GM08714 (cell line): Measurements from ENCODE around the gene THRA.

Experiments used
- H3K4me3 ChIP-seq: fragments of 200-500 bp; sonication (Bioruptor generic); 2 replicates; pipeline ENCODE4 v1.5.1; 2014; ENCODE audit warnings: mild to moderate bottlenecking, low read length, inconsistent platforms
- ZNF274 ChIP-seq: IDR thresholded peaks from 2 replicates; pipeline ENCODE4 v1.6.1; 2012; ENCODE audit warnings: mild to moderate bottlenecking, low read depth, low read length

Gene THRA

DNA sequence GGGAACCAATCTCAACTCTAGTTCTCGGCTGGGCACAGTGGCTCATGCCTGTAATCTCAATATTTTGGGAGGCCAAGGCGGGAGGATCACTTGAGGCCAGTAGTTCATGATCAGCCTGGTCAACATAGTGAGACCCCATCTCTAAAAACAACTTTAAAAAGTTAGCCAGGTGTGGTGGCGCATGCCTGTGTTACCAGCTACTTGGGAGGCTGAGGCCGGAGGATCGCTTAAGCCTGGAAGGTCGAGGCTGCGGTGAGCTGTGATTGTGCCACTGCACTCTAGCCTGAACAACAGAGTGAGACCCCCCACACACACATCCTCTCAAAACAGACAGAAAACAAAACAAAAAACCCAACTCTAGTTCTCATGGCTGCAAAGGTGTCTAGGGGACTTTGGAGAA, 4.9 kb downstream of the THRA start:
- H3K4me3 ChIP-seq = no peak overlapping the region
- TF ChIP-seq ZNF274 = no peak

DNA sequence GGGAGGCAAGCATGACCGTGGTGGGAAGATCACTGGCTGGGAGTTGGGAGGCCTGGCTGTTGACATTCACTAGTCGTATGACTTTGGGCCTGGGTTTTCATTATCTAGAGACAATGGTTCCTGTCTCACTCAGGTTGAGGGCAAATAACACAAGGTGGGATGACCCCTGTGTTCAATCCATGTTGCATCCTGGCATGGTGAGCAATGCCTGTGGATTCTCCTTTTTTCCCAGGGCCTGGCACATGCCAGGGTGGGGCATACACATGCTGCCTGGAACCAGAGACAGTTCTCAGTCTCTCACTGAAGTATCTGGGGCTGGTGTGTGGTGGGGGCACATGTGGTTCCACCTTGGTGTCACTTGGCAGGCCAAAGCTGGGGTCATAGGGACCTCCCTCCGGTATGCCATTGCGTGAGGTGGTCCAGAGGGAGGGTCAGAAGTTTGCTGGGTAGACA, 5.4 kb downstream of the THRA start:
- H3K4me3 ChIP-seq = no peak overlapping the region
- TF ChIP-seq ZNF274 = no peak

DNA sequence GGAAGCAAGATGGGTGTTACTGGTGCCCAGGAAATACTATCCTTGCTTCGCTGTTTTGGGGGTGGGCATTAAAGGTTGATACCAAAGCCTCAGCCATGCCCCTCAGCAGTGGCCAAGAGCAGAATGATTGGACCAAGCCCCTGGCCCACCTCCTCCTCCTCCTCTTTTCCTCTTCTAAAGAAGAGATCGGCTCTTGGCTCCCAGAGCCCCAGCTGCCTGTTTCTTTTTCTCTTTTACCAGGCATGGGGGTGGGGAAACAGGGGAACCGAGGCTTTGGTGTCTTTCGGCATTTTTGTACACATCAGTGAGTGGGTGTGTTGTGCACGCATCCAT, 5.8 kb downstream of the THRA start:
- peak overlapping the region; percentile 3; the same call in 1 of the 2 replicates for H3K4me3 ChIP-seq
- no peak for TF ChIP-seq ZNF274

DNA sequence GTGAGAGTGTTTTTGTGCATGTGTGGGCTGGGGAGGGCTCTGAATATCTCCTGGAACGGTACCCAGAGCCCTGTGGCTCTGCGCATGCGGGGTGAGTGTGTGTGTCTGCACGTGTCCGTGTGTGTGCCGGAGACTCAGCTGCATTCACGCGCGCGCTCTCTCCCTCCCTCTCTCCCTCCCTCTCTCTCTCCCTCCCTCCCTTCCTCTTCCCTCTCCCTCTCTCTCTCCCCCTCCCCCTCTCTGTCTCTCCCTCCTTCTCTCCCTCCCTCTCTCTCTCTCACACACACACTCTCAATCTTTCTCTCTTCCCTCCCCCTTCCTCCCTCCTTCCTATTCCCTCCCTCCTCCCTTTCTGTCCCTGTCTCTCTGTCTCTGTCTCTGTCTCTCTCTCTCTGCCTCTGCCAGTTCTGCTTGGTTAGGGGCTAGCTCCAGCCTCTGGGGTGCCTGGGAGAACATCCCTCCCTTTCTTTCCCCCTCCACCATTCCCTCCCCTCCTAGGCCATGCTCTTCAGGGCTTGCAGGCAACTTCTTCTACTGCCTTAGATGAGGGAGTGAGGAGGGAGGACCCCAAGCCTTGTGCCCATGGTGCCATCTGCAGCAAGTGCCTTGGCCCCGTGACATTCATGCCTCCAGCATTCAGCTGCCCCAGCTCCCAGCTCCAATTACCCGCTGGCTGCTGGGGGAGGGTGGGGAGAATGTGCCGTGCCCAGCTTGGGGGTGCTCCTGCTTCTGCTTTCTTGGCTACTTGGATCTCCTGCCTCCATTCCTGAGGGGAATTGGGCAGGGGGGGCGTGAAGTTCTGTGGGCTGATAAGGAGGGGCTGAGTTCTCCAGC, 6.4 kb downstream of the THRA start:
- H3K4me3 ChIP-seq = peak overlapping the region; percentile 3; the same call in 1 of the 2 replicates
- no peak for TF ChIP-seq ZNF274

DNA sequence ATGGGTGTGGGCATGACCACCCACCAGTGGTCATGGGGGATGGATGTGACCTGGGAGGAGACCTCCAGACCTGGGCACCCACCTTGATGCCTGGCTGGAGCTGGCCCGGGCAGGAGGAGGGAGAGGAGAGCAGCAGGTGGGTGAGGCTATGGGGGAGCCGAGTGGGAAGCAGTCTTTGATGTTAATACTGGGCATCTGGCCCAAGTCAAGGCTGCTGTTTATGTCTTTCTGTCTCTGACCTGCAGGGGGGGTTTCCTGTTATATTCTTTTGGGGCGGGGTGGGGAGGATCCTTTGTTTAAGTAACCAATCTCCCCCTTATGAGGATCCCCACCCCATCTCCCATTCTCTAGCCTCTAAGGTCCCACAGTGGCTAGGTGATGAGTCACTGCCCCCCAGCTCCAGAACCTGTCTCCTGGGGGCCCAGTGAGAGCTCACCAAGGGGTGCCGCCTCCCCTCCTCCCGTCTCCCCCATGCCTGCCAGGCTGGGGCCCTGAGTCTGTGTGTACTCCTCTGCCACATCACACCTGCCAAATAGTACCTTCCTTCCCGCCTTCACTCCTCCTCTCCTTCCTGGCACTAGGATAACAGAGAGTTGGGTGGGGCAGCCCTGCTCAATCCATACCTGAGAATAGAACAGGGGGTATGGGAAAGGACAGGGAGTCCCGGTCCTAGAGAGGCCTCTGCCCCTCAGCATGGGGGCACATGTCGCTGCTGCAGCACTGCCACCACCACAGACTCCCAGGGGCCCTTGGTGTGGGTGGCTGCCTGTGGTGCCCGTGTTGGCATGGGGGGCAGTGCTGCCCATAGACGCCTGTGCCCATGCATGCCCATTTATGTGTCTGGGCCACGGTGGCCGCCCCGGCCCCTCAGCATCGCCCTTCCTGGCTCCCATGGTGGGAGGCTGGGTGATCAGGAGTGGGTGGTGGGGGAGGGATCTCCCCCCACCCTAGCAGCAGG, 7.3 kb downstream of the THRA start:
- no peak for TF ChIP-seq ZNF274
- no peak overlapping the region for H3K4me3 ChIP-seq

DNA sequence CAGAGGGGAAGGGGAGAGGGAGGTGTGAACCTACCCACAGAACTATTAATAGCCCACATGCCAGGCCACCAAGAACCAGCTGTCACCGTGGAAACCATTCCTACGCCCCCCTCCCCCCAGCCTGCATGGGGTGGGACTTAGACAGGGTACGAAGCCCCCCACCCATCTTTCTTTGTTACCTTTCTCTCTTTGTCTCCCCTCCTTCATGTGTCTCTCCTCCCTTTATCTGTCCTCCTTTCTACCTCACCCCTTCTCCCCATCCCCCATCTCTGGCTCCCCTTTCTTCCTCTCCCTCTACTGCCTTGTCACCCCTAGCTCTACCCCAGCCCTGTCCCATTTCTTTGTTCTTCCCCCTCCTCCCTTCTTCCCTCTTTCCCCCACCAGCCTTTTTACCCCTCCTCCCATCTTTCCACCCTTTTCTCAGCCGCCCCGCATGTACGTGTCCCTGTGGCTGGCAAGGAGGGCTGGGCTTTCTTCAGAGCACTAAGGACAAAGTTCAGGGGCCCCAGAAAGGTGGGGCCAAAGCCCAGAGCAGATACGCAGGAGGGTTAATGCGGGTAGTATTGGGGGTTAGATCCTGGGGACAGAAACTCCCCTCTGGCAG, 8.0 kb downstream of the THRA start:
- TF ChIP-seq ZNF274 = no peak
- H3K4me3 ChIP-seq = no peak overlapping the region

DNA sequence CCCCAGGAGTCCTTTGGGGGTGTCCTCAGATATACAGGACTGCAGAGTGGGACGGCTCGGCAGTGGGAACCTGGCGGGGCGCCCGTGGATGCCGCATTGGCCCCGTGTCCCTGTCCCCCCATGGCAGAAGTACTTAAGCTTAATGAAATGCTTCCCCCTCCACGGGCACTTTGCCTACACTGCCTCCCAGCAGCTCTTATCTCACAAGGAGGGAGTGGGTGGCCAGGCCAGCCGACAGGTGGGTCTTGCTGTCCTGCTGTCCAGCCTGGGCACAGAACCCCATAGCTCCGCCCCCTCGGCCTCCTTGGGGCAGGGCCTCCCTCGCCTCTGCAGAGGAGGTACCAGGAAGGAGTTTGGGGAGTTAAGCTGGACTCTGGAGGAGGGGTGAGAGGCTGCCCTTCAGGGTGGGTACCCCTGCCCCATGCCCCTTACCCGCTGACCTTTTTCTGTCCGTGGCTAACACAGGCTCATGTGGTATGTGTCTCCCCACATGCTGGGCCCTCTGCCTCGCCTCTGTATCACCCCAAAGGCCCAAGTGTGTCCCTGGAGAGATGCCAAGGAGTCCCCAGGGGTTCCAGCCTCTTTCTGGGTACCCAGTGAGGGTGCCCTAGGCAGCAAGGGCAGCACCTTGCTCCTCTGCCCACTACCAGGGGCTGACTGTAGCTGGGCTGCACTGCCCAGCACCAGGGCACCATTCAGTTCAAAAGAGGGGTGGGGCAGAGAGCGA, 8.7 kb downstream of the THRA start:
- no peak overlapping the region for H3K4me3 ChIP-seq
- TF ChIP-seq ZNF274 = no peak

DNA sequence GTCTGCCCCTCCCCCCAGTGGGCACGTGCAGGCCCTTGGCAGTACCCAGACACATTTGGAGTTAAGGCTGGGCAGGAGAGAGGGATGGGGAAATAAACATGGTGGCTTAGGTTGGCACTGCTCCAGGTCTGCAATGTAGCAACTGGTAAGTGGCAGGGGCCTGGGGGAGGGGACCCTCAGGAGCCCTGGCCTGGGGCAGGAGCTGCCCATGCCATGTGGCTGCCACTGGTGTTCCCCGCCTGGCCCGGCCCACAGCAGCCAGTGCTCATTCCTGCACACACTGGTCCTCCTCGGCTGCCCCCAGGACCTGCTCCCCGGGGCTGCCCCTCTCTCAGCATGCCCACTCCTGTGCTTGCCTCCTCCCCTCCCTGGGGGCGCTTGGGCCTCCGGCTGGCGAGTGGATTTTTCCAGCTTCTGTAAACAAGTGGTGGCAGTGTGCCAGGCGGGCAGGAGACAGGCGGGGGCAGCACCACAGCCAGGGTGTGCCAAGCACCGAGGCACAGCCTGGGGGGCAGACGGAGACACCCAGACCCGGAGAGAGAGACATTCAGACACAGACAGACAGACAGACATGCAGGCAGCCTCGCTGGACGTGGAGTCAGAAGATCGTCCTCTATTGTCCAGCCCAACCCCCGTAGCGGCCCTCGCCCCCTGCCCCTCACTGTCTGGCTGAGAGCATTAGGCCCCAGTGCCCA, 9.4 kb downstream of the THRA start:
- no peak overlapping the region for H3K4me3 ChIP-seq
- no peak for TF ChIP-seq ZNF274

DNA sequence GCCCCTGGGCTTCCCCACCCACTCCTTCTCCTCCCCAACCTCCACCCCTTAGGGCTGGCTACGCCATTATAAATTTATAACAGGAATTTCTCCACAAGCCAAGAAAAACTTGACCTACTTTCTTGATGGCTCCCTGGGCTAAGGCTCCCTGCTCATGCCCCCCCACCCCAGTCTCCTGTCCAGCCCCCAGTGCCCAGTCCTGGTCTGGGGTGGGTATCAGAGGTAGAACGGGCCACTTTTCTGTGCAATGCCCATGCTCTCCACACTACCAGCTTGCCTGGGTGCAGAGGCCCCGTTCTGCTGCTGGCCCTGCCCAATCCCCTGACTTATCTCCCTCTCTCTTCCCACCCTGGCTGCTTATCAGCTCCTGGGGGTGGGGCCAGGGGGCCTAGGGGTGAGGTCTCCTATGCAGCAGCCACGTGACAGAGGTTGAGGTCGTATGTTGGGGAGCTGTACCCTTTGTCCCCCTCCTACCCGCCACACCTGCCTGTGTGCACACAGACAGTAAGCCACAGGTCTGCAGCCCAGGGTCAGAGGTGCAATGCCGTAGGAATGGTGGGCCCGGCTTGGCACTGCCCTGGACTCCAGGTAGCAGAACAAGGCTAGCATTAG, 10.1 kb downstream of the THRA start:
- no peak for TF ChIP-seq ZNF274

DNA sequence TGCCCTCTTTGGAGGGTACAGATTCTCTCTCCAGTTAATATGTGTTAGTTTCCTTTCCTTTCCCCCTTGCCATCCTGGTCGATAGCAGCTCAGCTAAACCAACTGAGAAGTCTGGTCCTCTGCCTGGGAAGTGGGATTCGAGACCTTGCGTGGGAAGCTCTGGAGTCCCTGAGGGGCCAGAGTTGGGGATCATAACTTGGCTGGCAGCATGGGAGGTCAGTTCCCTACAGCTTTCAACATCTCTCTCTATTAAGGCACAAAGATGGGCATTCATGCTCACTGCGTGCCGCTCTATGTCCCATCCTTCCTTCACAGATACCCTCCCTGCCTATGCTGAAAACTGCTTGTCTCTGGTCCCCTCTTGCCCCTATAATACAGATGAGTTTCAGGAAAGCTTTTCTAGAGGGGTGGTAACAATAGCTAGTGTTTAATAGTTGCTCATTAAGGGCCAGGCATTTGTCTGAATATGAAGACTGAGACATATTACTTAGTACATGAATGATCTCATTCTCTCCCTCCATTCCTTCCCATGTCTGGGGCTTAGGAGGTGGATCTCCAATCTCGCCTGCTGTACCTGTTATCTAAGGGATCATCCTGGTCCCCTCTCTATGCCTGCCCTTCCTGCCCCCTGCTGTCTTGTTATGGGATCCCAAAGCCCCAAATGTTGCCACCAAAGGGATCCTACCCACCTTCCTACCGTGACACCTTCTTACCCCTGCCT, 10.8 kb downstream of the THRA start:
- no peak for TF ChIP-seq ZNF274
- H3K4me3 ChIP-seq = no peak overlapping the region

More for the DNA sequence above, 10.1 kb downstream of the THRA start:
- H3K4me3 ChIP-seq = no peak overlapping the region

DNA sequence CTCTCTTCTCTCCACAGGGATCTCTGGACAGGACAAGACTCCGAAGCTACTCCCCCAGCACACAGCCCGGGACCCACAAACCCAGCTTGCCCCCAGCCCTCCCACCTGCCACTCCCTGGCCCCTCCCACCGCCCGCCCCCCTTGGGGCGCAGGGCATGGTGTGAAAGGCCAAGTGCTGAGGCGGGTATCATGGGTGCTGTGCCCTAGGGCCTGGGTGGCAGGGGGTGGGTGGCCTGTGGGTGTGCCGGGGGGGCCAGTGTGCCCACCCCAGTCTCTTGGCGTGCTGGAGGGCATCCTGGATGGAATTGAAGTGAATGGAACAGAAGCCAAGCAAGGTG, 11.4 kb downstream of the THRA start:
- no peak overlapping the region for H3K4me3 ChIP-seq
- TF ChIP-seq ZNF274 = no peak

DNA sequence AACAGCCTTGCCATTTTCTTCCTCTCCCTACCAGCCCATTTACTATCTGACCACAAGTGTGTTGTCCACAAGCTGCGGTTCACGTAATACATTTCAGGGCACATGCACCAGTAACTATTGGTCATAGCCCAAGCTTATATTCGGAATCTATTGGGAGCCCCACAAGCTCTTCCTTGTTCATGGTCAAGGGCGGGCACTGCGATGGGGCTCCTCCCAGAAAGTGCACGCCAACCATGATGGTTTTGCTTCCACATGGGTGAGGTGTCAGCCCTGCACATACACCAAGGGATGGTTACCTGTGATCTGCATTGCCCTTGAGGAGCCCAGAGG, 12.1 kb downstream of the THRA start:
- H3K4me3 ChIP-seq = no peak overlapping the region
- TF ChIP-seq ZNF274 = no peak
